Measurements from ENCODE around the gene AGBL1. TPM values are rescaled to one million over a fixed set of nuclear protein-coding genes. Genes with fewer than 3 reads are reported as not detected.

AGBL1 gene
- polyA plus RNA-seq, 1 experiment = not detected

GRCh38 chr15:86064326-86064725, 15.3 kb upstream of the AGBL1 start:
- POLR2A ChIA-PET = no interaction called here
- Histone ChIP-seq H3K27me3 (ENCODE audit: control insufficient read depth, insufficient read depth, low read length) (no peaks in the 10 kb centered on the region), H3K36me3 (ENCODE audit: control insufficient read depth, insufficient read depth, low read length) (no peaks in the 10 kb centered on the region), H3K4me3 (ENCODE audit: low read depth, low read length) (no peak overlapping the region)
- DNase-seq (ENCODE audit: low read depth) = no peak
- TF ChIP-seq CTCF (IDR thresholded peaks at IDR 0.05; ENCODE audit: insufficient read depth, low read depth, low read length) = no peak
- CTCF ChIA-PET = no interaction called here

- Histone ChIP-seq H3K4me3 (ENCODE audit: low read depth, low read length) (no peak overlapping the region), H3K27me3 (ENCODE audit: control insufficient read depth, insufficient read depth, low read length) (no peaks in the 10 kb centered on the region), H3K36me3 (ENCODE audit: control insufficient read depth, insufficient read depth, low read length) (no peaks in the 10 kb centered on the region)
- CTCF ChIA-PET = no interaction called here
- no peak for DNase-seq (ENCODE audit: low read depth)
- TF ChIP-seq CTCF (IDR thresholded peaks at IDR 0.05; ENCODE audit: insufficient read depth, low read depth, low read length) = no peak
- POLR2A ChIA-PET = no interaction called here
Observed at GRCh38 chr15:86066174-86066834, 13.4 kb upstream of the AGBL1 start.

- Histone ChIP-seq H3K36me3 (ENCODE audit: control insufficient read depth, insufficient read depth, low read length) (no peaks in the 10 kb centered on the region), H3K27me3 (ENCODE audit: control insufficient read depth, insufficient read depth, low read length) (no peaks in the 10 kb centered on the region), H3K4me3 (ENCODE audit: low read depth, low read length) (no peak overlapping the region)
- DNase-seq (ENCODE audit: low read depth) = no peak
- ChIA-PET POLR2A (no interaction called here), CTCF (no interaction called here)
- TF ChIP-seq CTCF (IDR thresholded peaks at IDR 0.05; ENCODE audit: insufficient read depth, low read depth, low read length) = no peak
Observed at GRCh38 chr15:86073281-86073680, 6.4 kb upstream of the AGBL1 start.

- POLR2A ChIA-PET = no interaction called here
- TF ChIP-seq CTCF (IDR thresholded peaks at IDR 0.05; ENCODE audit: insufficient read depth, low read depth, low read length) = no peak
- Histone ChIP-seq H3K4me3 (ENCODE audit: low read depth, low read length) (no peak overlapping the region), H3K36me3 (ENCODE audit: control insufficient read depth, insufficient read depth, low read length) (no peaks in the 10 kb centered on the region), H3K27me3 (ENCODE audit: control insufficient read depth, insufficient read depth, low read length) (no peaks in the 10 kb centered on the region)
- DNase-seq (ENCODE audit: low read depth) = no peak
- CTCF ChIA-PET = no interaction called here
Observed at GRCh38 chr15:86076468-86076867, 3.2 kb upstream of the AGBL1 start.

- no peaks in the 10 kb centered on the region for H3K27me3 ChIP-seq (ENCODE audit: control insufficient read depth, insufficient read depth, low read length)
- POLR2A ChIA-PET = no interaction called here
- H3K36me3 ChIP-seq (ENCODE audit: control insufficient read depth, insufficient read depth, low read length) = no peaks in the 10 kb centered on the region
- H3K4me3 ChIP-seq (ENCODE audit: low read depth, low read length) = no peak overlapping the region
- DNase-seq (ENCODE audit: low read depth) = no peak
- no peak for TF ChIP-seq CTCF (IDR thresholded peaks at IDR 0.05; ENCODE audit: insufficient read depth, low read depth, low read length)
- CTCF ChIA-PET = no interaction called here
Observed at GRCh38 chr15:86077070-86077469, 2.6 kb upstream of the AGBL1 start.

All from BJ (cell line).